NCI-H1417 treated with DMSO at 0.1 percent for 48 hours (cell line): ENCODE data around the gene SCARF2.
"Not testable (repeated sequence)": the region's sequence is repeated elsewhere in the genome, so short reads cannot be mapped to it uniquely, and the experiment has no call there.

Experiments used
- DNase-seq: peaks from one replicate; lab custom pipeline; 2025; lab: John Stamatoyannopoulos, UW

SCARF2 gene

DNA sequence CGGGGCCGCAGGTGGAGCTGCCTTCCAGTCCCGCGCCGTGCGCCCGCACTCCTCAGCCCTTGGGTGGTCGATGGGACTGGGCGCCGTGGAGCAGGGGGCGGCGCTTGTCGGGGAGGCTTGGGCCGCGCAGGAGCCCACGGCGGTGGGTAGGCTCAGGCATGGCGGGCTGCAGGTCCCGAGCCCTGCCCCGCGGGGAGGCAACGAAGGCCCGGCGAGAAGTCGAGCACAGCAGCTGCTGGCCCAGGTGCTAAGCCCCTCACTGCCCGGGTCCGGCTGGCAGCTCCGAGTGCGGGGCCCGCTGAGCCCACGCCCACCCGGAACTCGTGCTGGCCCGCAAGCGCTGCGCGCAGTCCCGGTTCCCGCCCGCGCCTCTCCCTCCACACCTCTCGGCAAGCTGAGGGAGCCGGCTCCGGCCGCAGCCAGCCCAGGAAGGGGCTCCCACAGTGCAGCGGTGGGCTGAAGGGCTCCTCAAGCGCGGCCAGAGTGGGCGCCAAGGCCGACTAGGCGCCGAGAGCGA, 45.2 kb downstream of the SCARF2 start:
- DNase-seq: not testable (repeated sequence)

DNA sequence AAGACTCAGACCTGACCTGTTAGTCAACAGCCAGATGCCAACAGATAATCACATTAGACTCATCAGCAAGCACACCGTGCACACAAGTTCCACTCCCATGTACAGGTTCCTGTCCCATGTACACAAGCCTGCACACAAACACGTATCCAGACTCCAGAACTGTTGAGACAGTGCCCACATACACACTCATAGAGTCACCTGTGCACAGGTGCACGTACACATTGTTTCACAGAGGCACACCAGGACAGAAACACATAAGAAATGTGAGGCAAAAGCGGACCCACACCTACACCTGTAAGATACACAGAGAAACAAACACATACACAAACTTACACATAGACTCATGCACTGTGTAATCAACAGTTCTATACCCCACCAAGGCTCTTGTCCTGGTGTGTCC, 46.4 kb downstream of the SCARF2 start:
- DNase-seq: no peak

DNA sequence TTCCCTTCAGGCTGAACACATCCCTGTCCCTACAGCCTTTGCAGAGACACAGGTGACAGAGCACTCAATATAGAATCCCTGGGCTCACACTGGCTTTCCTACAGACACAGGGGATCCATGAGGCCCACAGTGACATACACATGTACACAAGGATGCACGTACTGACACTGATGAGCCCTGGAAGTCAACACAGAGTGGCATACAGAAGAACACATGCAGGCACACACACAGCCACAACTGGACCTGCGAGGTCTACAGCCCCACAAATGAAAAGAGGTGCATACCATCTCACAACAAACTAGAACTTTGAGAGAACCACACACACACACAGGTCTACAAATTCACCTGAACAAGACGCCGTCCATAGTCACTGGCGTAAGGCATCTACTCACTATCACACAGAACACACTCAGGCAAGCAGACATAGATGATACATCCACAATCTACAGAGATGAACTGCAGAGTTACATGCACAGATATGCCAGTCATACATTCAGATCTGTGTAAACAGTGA, 47.2 kb downstream of the SCARF2 start:
- no peak for DNase-seq

DNA sequence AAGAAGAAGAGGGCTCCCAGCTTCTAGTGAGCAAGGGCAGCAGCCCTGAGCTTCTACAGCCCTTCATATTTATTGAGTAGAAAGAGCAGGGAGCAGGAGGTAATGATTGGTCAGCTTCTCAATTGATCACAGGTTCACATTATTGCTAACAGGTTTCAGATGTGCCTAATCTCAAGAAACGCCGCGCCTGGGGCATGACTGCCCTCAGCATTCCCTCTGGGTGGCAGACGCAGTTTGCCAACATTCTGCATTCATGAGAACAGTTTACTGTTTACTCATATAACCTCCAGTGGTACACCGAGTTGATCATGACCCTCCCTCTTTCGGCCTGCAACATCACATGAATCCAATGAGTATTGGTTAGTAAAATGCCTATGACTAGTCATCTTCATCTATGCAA, 48.3 kb downstream of the SCARF2 start:
- DNase-seq: no peak

DNA sequence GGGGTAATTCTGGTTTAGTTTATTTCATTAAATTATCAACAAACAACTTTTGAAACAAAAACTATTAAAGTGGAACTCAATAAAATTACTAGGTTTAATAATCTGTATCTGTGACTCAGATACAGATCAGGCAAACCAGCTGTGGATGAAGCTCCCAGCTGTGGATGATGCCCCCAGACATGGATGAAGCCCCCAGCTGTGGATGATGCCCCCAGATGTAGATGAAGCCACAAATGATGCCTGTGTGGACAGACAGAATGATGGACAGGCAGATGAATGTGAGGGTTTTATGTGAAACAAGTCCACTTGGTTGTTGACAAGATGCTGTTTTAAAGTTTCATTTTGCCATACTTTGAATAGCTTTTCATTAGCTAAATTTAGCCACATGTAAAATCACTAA, 49.4 kb downstream of the SCARF2 start:
- DNase-seq: no peak

DNA sequence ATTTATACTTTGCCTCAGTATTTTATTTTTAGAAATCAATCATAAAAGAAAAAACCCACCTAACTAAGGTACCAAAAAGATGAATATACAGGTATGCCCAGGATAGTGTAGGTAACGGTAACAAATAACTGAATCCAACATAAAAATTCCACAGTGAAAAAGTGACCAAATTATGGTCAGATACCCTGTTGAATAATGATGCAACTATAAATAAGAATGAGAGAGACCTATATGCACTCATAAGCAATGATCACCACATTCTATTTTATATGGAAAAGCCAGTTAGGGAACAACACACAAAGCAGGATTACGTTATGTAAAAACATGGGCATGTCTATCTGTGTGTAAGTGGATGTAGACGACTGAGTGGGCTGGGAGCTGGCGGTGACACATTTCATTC, 50.7 kb downstream of the SCARF2 start:
- no peak for DNase-seq

DNA sequence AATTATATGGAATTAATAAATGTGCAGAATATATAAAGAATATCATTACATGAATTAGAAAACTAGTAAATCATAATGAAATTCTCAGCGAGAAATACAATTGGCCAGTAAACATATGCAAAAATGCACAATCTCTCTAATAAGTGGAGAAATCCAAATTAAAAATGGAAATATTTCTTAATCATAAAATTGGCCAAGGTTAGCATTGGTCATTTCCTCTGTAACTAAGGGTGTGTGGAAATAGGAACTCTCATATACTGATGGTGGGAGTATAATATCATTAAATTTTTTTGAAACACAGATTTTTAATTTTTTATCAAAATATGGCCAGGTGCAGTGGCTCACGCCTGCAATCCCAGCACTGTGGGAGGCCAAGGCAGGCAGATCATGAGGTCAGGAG, 51.3 kb downstream of the SCARF2 start:
- no peak for DNase-seq

DNA sequence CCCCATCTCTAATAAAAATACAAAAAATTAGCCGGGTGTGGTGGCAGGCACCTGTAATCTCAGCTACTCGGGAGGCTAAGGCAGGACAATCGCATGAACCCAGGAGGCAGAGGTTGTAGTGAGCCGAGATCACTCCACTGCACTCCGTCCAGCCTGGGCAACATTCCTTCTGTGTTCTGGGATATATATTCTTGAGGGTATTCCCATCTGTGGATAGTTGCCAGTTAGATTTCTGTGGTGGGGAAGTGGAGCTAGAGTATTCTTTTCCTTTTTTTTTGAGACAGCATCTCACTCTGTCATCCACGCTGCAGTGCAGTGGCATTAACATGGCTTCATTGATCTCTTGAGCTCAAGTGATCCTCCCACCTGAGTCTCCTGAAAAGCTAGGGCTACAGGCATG, 52.8 kb downstream of the SCARF2 start:
- DNase-seq: no peak

DNA sequence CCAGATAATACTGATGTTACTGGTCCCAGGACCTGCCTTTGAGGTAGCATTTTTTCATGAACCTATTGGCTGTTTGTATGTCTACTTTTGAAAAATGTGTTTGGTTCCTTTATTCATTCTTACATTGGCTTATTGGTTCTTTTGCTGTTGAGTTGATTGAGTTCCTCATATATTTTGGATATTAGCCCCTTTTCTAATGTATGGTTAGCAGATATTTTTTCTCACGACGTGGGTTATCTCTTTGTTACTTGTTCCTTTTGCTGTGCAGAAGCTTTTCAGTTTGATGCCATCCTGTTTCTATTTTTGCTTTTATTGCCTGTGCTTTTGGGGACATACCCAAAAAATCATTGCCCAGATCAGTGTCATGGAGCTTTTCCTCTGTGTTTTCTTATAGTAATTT, 53.5 kb downstream of the SCARF2 start:
- no peak for DNase-seq

DNA sequence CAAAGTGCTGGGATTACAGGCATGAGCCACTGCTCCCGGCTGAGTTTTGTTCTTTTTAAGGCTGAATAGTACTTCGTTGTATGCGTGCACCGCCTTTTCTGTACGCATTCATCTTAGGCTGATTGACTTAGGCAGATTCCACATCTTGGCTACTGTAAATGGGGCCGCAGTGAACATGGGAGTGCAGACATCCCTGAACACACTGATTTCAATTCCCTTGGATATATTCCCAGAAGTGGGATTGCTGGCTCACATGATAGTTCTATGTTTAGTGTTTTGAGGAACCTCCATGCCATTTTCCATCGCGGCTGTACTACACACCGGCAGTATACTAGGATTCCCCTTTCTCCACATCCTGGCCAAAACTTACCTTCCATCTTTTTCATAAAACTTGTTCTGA, 54.1 kb downstream of the SCARF2 start:
- no peak for DNase-seq

DNA sequence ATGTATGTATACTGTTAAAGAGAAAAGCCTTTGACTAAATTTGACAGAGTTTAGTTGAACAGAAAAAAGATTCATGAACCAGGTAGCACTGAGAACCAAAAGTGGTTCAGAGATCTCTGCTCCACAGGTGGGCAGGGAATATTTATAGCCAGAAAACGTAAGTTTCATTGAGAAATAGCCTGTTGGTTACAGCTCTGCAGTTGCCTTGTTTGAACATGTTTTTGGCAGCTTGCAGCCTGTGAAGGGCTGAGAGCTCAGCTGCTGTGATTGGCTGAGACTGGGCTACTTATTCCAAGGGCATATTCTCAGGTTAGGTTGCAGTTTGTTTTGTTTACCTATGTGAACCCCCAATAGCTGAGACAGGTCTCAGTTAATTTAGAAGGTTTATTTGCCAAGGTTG, 57.1 kb downstream of the SCARF2 start:
- no peak for DNase-seq

DNA sequence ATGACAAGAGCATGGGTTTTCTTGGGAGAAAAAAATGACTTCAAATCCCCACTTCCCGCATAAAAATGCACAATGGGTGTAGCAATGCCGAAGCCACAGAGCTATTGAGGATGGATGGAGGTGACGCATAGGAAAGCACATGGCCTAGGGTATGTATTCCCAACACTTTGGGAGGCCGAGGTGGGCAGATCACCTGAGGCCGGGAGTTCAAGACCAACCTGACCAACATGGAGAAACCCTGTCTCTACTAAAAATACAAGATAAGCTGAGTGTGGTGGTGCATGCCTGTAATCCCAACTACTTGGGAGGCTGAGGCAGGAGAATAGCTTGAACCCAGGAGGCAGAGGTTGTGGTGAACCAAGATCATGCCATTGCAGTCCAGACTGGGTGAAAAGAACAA, 58.9 kb downstream of the SCARF2 start:
- DNase-seq: not testable (repeated sequence)

DNA sequence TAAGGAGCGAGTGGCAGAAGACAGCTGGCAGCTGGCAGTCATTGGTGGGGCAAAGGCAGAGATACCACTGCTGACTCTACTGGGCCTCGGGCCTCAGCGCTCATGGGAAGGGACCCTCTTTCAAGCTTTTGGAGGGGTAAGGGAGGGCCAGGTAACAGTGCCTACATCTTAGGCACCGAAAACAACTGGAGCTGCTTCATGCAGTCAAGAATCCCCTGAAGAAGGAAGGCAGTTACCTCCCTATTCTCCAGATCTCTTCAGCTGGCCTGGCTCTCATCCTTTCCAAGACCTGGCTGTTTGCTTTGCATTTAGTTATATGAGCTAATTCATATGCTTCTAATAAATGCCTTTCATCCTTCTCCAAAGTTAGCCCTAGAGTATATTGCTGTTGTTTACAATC, 59.5 kb downstream of the SCARF2 start:
- no peak for DNase-seq

DNA sequence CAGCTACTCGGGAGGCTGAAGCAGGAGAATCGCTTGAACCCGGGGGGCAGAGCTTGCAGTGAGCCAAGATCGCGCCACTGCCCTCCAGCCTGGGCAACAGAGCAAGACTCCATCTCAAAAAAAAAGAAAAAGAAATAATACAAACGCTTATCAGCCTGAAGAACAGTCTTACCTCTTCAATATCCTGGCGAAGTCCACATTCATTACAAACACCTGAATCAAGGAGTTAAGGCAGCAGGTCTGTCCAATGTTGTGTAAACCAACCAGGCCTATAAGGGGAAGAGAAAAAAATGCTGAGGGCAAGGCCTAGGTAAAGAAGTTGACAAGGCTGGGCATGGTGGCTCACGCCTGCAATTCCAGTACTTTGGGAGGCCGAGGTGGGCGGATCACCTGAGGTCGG, 60.6 kb downstream of the SCARF2 start:
- DNase-seq: not testable (repeated sequence)

DNA sequence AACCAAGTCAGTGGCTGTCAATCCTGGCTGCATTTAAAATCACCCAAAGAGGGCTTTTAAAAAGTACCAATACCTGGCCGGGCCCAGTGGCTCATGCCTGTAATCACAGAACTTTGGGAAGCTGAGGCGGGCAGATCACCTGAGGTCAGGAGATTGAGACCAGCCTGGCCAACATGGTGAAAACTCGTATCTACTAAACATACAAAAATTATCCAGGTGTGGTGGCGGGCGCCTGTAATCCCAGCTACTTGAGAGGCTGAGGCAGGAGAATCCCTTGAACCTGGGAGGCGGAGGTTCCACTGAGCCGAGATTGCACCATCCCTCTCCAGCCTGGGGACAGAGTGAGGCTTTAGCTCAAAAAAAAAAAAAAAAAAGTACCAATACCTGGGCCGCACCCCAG, 61.3 kb downstream of the SCARF2 start:
- DNase-seq: not testable (repeated sequence)
